ENCODE data around the gene PHF2. TPM values are rescaled to one million over a fixed set of nuclear protein-coding genes. Genes with fewer than 3 reads are reported as not detected.

The PHF2 gene
- polyA plus RNA-seq, 1 of the 3 experiments (the other 2 are of a cell fraction), result 11.2 TPM

- POLR2A ChIA-PET, result no interaction called here
- Histone ChIP-seq H3K4me3 (ENCODE audit: low read depth in 2 of 2, low read length in 1 of 2) (no peak overlapping the region), H3F3A (replicated peaks; ENCODE audit: insufficient read depth) (no peaks in the 10 kb centered on the region), H4K20me1 (ENCODE audit: insufficient read depth) (no peaks in the 10 kb centered on the region), H2AFZ (ENCODE audit: low read depth) (no peak overlapping the region), H3K79me2 (ENCODE audit: insufficient read depth) (no peaks in the 10 kb centered on the region), H3K27ac (ENCODE audit: low read depth in 2 of 2, low read length in 1 of 2) (no peak overlapping the region), H3K9me2 (no peaks in the 10 kb centered on the region), H3K9ac (no peak overlapping the region), H3K4me1 (ENCODE audit: control insufficient read depth in 1 of 2, insufficient read depth in 2 of 2, low read depth in 1 of 2, low read length in 1 of 2) (no peaks in the 10 kb centered on the region), H3K27me3 (ENCODE audit: insufficient read depth) (no peaks in the 10 kb centered on the region), H3K4me2 (no peak overlapping the region), H3K9me3 (no peaks in the 10 kb centered on the region), H3K36me3 (replicated peaks in 1 of 2; ENCODE audit: control insufficient read depth in 1 of 2, insufficient read depth in 2 of 2, low read length in 1 of 2) (no peaks in the 10 kb centered on the region)
- DNase-seq, result no peak
- 17% methylated on average over 2 of the region's 3 CpGs for WGBS (ENCODE audit: low lambda C conversion rate)
- CTCF ChIA-PET, result interaction anchor here (0.9 to 2.1 kb wide), 3 partner anchors 17 to 264 kb away, joined by 3 to 12 read pairs (median 3); no protein-coding TSS in a partner anchor
- TF ChIP-seq FOXJ3 (CRISPR knock-in tag; IDR thresholded peaks at IDR 0.05) (no peak), ELF1 (IDR thresholded peaks at IDR 0.05) (no peak), GABPA (IDR thresholded peaks at IDR 0.05; ENCODE audit: low read depth) (no peak), CTCF (IDR thresholded peaks at IDR 0.05) (no peak), JUND (IDR thresholded peaks at IDR 0.05) (no peak), MEF2A (IDR thresholded peaks at IDR 0.05; ENCODE audit: borderline replicate concordance, low read depth) (no peak), POLR2AphosphoS5 (IDR thresholded peaks at IDR 0.05; ENCODE audit: low read depth, low read length) (no peak), TAF1 (IDR thresholded peaks at IDR 0.05; ENCODE audit: borderline replicate concordance, low read depth, low read length) (no peak), SIN3A (IDR thresholded peaks at IDR 0.05; ENCODE audit: borderline replicate concordance, low read depth, low read length) (no peak), USF1 (IDR thresholded peaks at IDR 0.05; ENCODE audit: borderline replicate concordance, low read depth) (no peak), SMC3 (IDR thresholded peaks at IDR 0.05; ENCODE audit: low read depth, low read length) (no peak), TCF12 (IDR thresholded peaks at IDR 0.05) (no peak), RAD21 (IDR thresholded peaks at IDR 0.05; ENCODE audit: low read length) (no peak), RXRA (IDR thresholded peaks at IDR 0.05; ENCODE audit: borderline replicate concordance, low read depth) (no peak), GATA2 (CRISPR knock-in tag; IDR thresholded peaks at IDR 0.05) (no peak), RCOR1 (IDR thresholded peaks at IDR 0.05; ENCODE audit: low read length) (no peak), REST (IDR thresholded peaks at IDR 0.05; ENCODE audit: low read depth, low read length) (no peak), FOXM1 (IDR thresholded peaks at IDR 0.05; ENCODE audit: low read depth) (no peak)
Observed at GRCh38 chr9:93699650-93700049, 123.3 kb downstream of the PHF2 start.

Measured in SK-N-SH (cell line).